Measurements from ENCODE around the gene IGF1R. TPM values are rescaled to one million over a fixed set of nuclear protein-coding genes. Genes with fewer than 3 reads are reported as not detected.

The IGF1R gene
- total RNA-seq, 1 experiment from 2014 or later = 125 TPM

GRCh38 chr15:98801234-98801561, 152.9 kb downstream of the IGF1R start:
- Mint-ChIP-seq H3K4me3 (peak overlapping the region; percentile 65), H3K27me3 (ENCODE audit: low read depth) (no peaks in the 10 kb centered on the region), H3K4me1 (peaks cover 87% of the 10 kb centered on the region), H3K27ac (peak overlapping the region; percentile 98), H3K36me3 (no peaks in the 10 kb centered on the region), H3K9me3 (no peaks in the 10 kb centered on the region)
- DNase-seq (ENCODE audit: low spot score) (no peak), ATAC-seq (peak; percentile 25)
- ChIA-PET CTCF (interaction anchor here (0.6 to 1.3 kb wide), 3 partner anchors 9 to 216 kb away, joined by 3 read pairs; no protein-coding TSS in a partner anchor), POLR2A (interaction anchor here (0.5 kb wide), 2 partner anchors 9 to 271 kb away, joined by 3 read pairs; no protein-coding TSS in a partner anchor)
- TF ChIP-seq ZSCAN18 (CRISPR knock-in tag; IDR thresholded peaks at IDR 0.05) (no peak), SMAD3 (CRISPR knock-in tag; IDR thresholded peaks at IDR 0.05; ENCODE audit: borderline replicate concordance) (no peak), OVOL2 (CRISPR knock-in tag; IDR thresholded peaks at IDR 0.05; ENCODE audit: borderline replicate concordance) (no peak), CDX4 (CRISPR knock-in tag; IDR thresholded peaks at IDR 0.05; ENCODE audit: borderline replicate concordance) (no peak), ARID4B (CRISPR knock-in tag; IDR thresholded peaks at IDR 0.05; ENCODE audit: borderline replicate concordance) (no peak), TP53 (CRISPR knock-in tag; IDR thresholded peaks at IDR 0.05) (no peak), ATF3 (CRISPR knock-in tag; conservative IDR thresholded peaks at IDR 0.05) (no peak), IRF2 (CRISPR knock-in tag; IDR thresholded peaks at IDR 0.05; ENCODE audit: borderline replicate concordance, low read depth) (no peak), USF1 (CRISPR knock-in tag; IDR thresholded peaks at IDR 0.05) (no peak), ZNF219 (CRISPR knock-in tag; IDR thresholded peaks at IDR 0.05; ENCODE audit: borderline replicate concordance) (no peak), MLX (CRISPR knock-in tag; IDR thresholded peaks at IDR 0.05) (no peak), ZNF281 (CRISPR knock-in tag; IDR thresholded peaks at IDR 0.05) (no peak)

- H3K9me3 Mint-ChIP-seq = no peaks in the 10 kb centered on the region
- H3K4me3 Mint-ChIP-seq = no peak overlapping the region
- H3K36me3 Mint-ChIP-seq = no peaks in the 10 kb centered on the region
- DNase-seq (ENCODE audit: low spot score) (no peak), ATAC-seq (no peak)
- POLR2A ChIA-PET = no interaction called here
- no peaks in the 10 kb centered on the region for H3K27me3 Mint-ChIP-seq (ENCODE audit: low read depth)
- H3K27ac Mint-ChIP-seq = peak overlapping the region; percentile 61; the same call in 1 of the 2 replicates
- H3K4me1 Mint-ChIP-seq = peaks cover 81% of the 10 kb centered on the region
- CTCF ChIA-PET = interaction anchor here (1.1 kb wide), 1 partner anchor 11 kb away, joined by 3 read pairs; no protein-coding TSS in a partner anchor
- no peak for TF ChIP-seq ATF1 (CRISPR knock-in tag; IDR thresholded peaks at IDR 0.05)
- no peak for TF ChIP-seq PREB (CRISPR knock-in tag; IDR thresholded peaks at IDR 0.05; ENCODE audit: borderline replicate concordance)
- no peak for TF ChIP-seq E2F4 (CRISPR knock-in tag; IDR thresholded peaks at IDR 0.05; ENCODE audit: borderline replicate concordance, low read depth)
- no peak for TF ChIP-seq ZNF263 (CRISPR knock-in tag; IDR thresholded peaks at IDR 0.05; ENCODE audit: low read depth)
- TF ChIP-seq HMGXB4 (CRISPR knock-in tag; IDR thresholded peaks at IDR 0.05) = no peak
Measured at GRCh38 chr15:98802187-98802586, 153.8 kb downstream of the IGF1R start.

All from WTC11 (cell line).